B cell (primary cell): ENCODE results near the gene NOL3. TPM values are rescaled to one million over a fixed set of nuclear protein-coding genes. Genes with fewer than 3 reads are reported as not detected.

Experiments
- ATAC-seq: fragments of 200-7000 bp; cut with Tn5 transposase; one replicate; pipeline ENCODE4 v1.10.0; 2021; ENCODE audit warnings: low read depth, mild to moderate bottlenecking, moderate number of reproducible peaks, moderate library complexity
- CTCF ChIA-PET: fragments of 350-600 bp; sonication (Branson Sonifier 250); formaldehyde crosslinking; loops from one replicate; lab custom pipeline; 2021; ENCODE audit warnings: antibody characterized with exemption, inconsistent platforms; lab: Charles Lee
- POLR2A ChIA-PET: fragments of 350-600 bp; sonication (Branson Sonifier 250); formaldehyde crosslinking; loops from one replicate; lab custom pipeline; 2021; ENCODE audit warnings: antibody characterized with exemption; lab: Charles Lee
- DNase-seq: peaks from one replicate; pipeline ENCODE4 v3.0.0; 2013
- H2AFZ ChIP-seq: 2 replicates; pipeline ENCODE4 v1.6.1; 2012; ENCODE audit warnings: mild to moderate bottlenecking, low read depth, low read length; ENCODE audit not compliant: insufficient read depth, poor library complexity, severe bottlenecking
- H3K27ac ChIP-seq, 2 donors: 1 replicate in 1 of 2; 2 replicates in 1 of 2; pipeline ENCODE4 v1.5.1; 2012 to 2013; ENCODE audit warnings: low read length in 2 of 2, mild to moderate bottlenecking in 2 of 2, moderate library complexity in 1 of 2
- H3K27me3 ChIP-seq, 4 experiments: fragments of 200-600 bp in 1 of 4; sonication (generic) in 1 of 4; replicated peaks in 1 of 4; 1 replicate in 2 of 4; 2 replicates in 2 of 4; pipeline versions ENCODE4 v1.6.1 to v1.7.0; 2013 to 2016; ENCODE audit warnings: low read length in 3 of 4, mild to moderate bottlenecking in 2 of 4, mixed read lengths in 1 of 4, moderate library complexity in 1 of 4; ENCODE audit not compliant: insufficient read depth in 4 of 4, control insufficient read depth in 3 of 4; ENCODE audit errors: control extremely low read depth in 1 of 4
- H3K36me3 ChIP-seq, 2 experiments: replicated peaks in 1 of 2; 1 replicate in 1 of 2; 2 replicates in 1 of 2; pipeline versions ENCODE4 v1.6.1 to v1.7.1; 2013; ENCODE audit warnings: low read length in 1 of 2; ENCODE audit not compliant: insufficient read depth in 2 of 2, control insufficient read depth in 1 of 2; ENCODE audit errors: control extremely low read depth in 1 of 2, extremely low read depth in 1 of 2
- H3K4me1 ChIP-seq, 2 donors: fragments of 200-600 bp in 1 of 2; sonication (generic) in 1 of 2; 1 replicate in 1 of 2; 2 replicates in 1 of 2; pipeline versions ENCODE4 v1.5.1 to v1.6.1; 2013 to 2017; ENCODE audit warnings: low read length in 2 of 2; ENCODE audit not compliant: control insufficient read depth in 2 of 2, insufficient read depth in 2 of 2
- H3K4me2 ChIP-seq: replicated peaks from 2 replicates; pipeline ENCODE3; 2012; ENCODE audit warnings: mild to moderate bottlenecking, low read depth, low read length; ENCODE audit not compliant: poor library complexity, severe bottlenecking
- H3K4me3 ChIP-seq, 5 experiments: fragments of 200-600 bp in 1 of 5; sonication (generic) in 1 of 5; 1 replicate in 3 of 5; 2 replicates in 2 of 5; pipeline versions ENCODE4 v1.5.1 to v1.7.0; 2011 to 2016; ENCODE audit warnings: low read length in 4 of 5, mild to moderate bottlenecking in 4 of 5, low read depth in 2 of 5, control low read depth in 1 of 5, moderate library complexity in 1 of 5; ENCODE audit not compliant: insufficient read depth in 1 of 5; ENCODE audit errors: control extremely low read depth in 1 of 5, extremely low read depth in 1 of 5
- H3K79me2 ChIP-seq: fragments of 200-600 bp; sonication (generic); one replicate; pipeline ENCODE4 v1.6.0; 2016; ENCODE audit warnings: low read length; ENCODE audit not compliant: control insufficient read depth, insufficient read depth
- H3K9ac ChIP-seq: fragments of 200-600 bp; sonication (generic); 2 replicates; pipeline ENCODE4 v1.6.1; 2017; ENCODE audit warnings: mild to moderate bottlenecking, low read length, moderate library complexity
- H3K9me3 ChIP-seq, 3 donors: one replicate each; pipeline versions ENCODE4 v1.6.1 to v1.7.1; 2013; ENCODE audit warnings: low read length in 2 of 3; ENCODE audit not compliant: control insufficient read depth in 2 of 3, insufficient read depth in 1 of 3; ENCODE audit errors: control extremely low read depth in 1 of 3
- H4K20me1 ChIP-seq: 2 replicates; pipeline ENCODE4 v1.6.0; 2012; ENCODE audit warnings: mild to moderate bottlenecking, low read length; ENCODE audit not compliant: insufficient read depth, control insufficient read depth, poor library complexity, severe bottlenecking
- H3K27ac Mint-ChIP-seq: one replicate; pipeline ENCODE4 v1.8.0; 2021; ENCODE audit warnings: mixed read lengths
- H3K27me3 Mint-ChIP-seq: one replicate; pipeline ENCODE4 v1.8.0; 2021; ENCODE audit warnings: mixed read lengths
- H3K4me1 Mint-ChIP-seq: one replicate; pipeline ENCODE4 v1.8.0; 2021; ENCODE audit warnings: mixed read lengths
- H3K4me3 Mint-ChIP-seq: one replicate; pipeline ENCODE4 v1.8.0; 2021; ENCODE audit warnings: mixed read lengths
- H3K9me3 Mint-ChIP-seq: one replicate; pipeline ENCODE4 v1.8.0; 2022; ENCODE audit warnings: mixed read lengths; ENCODE audit not compliant: insufficient read depth
- CTCF ChIP-seq: fragments of 200-600 bp; IDR thresholded peaks from one replicate; pipeline ENCODE4 v1.8.0; 2022; ENCODE audit warnings: antibody characterized with exemption, mild to moderate bottlenecking
- EZH2 ChIP-seq: IDR thresholded peaks from 2 replicates; pipeline ENCODE4 v1.6.1; 2012; ENCODE audit warnings: borderline replicate concordance, low read depth, mild to moderate bottlenecking, moderate library complexity, low read length; ENCODE audit not compliant: insufficient read depth, poor library complexity, severe bottlenecking
- WGBS: methylation state at CpG from one replicate; pipeline ENCODE4 v1.1.5; 2013; ENCODE audit warnings: missing lambda C conversion rate; ENCODE audit not compliant: insufficient coverage; 5-methylcytosine and 5-hydroxymethylcytosine counted together
- intact Hi-C: fragments of 100-400 bp; cut with micrococcal nuclease; formaldehyde crosslinking; loops from one replicate; pipeline ENCODE4 v1.10.0; 2022
- polyA plus RNA-seq: library from polyadenylated mRNA; depleted of rRNA; stranded (reverse); fragments of >200 nt; gene quantifications from 2 replicates; pipeline ENCODE4 v1.2.3, GENCODE V29; 2012
- total RNA-seq, 2 donors: library from RNA; stranded (reverse); fragments of 120-200 nt in 1 of 2; gene quantifications; 1 replicate in 1 of 2; 2 replicates in 1 of 2; pipeline versions ENCODE4 v1.2.3 to v1.2.4, GENCODE V29; 2013 to 2022

Gene NOL3
- total and polyA plus RNA-seq, 2 donors (not counting 1 experiment from before 2014, with no cell fraction given): 0.60 to 0.96 TPM

GRCh38 chr16:67144943-67145342 lies 25.4 kb upstream of the NOL3 start:
- DNase-seq (no peak), ATAC-seq (no peak)
- 94% methylated on average over 1 of the region's 2 CpGs for WGBS
- H3K9me3 Mint-ChIP-seq: no peaks in the 10 kb centered on the region
- Histone ChIP-seq H3K9ac (no peak overlapping the region), H3K9me3 (peaks cover 0 to 14% (median 0%) of the 10 kb centered on the region in 3 donors), H3K4me3 (no peak overlapping the region), H3K4me1 (peaks cover 0 to 1% of the 10 kb centered on the region in 2 donors), H3K36me3 (peaks cover 2 to 75% of the 10 kb centered on the region in 2 experiments), H3K27me3 (peaks cover 0 to 12% (median 3%) of the 10 kb centered on the region in 4 experiments), H3K27ac (no peak overlapping the region), H3K4me2 (no peak overlapping the region), H4K20me1 (no peaks in the 10 kb centered on the region), H3K79me2 (no peaks in the 10 kb centered on the region), H2AFZ (no peak overlapping the region)
- H3K4me1 Mint-ChIP-seq: peaks cover 5% of the 10 kb centered on the region
- H3K4me3 Mint-ChIP-seq: no peak overlapping the region
- TF ChIP-seq CTCF (no peak), EZH2 (no peak)
- H3K27me3 Mint-ChIP-seq: peaks cover 16% of the 10 kb centered on the region
- H3K27ac Mint-ChIP-seq: no peak overlapping the region
- intact Hi-C loops: no loop called here
- POLR2A ChIA-PET: interaction anchor here (1.0 kb wide), 1 partner anchor 9 kb away, joined by 9 read pairs; no protein-coding TSS in a partner anchor
- CTCF ChIA-PET: interaction anchor here (1.6 kb wide), 1 partner anchor 10 kb away, joined by 7 read pairs; no protein-coding TSS in a partner anchor

GRCh38 chr16:67145746-67146145 lies 24.6 kb upstream of the NOL3 start:
- Mint-ChIP-seq H3K27ac (no peak overlapping the region), H3K9me3 (no peaks in the 10 kb centered on the region), H3K4me1 (peaks cover 5% of the 10 kb centered on the region), H3K27me3 (peaks cover 16% of the 10 kb centered on the region), H3K4me3 (no peak overlapping the region)
- Histone ChIP-seq H2AFZ (no peak overlapping the region), H3K79me2 (no peaks in the 10 kb centered on the region), H3K4me2 (no peak overlapping the region), H3K27me3 (peaks cover 0 to 17% (median 6%) of the 10 kb centered on the region in 4 experiments), H3K9ac (no peak overlapping the region), H3K36me3 (peaks cover 0 to 67% of the 10 kb centered on the region in 2 experiments), H3K4me1 (peaks cover 5 to 9% of the 10 kb centered on the region in 2 donors), H4K20me1 (no peaks in the 10 kb centered on the region), H3K4me3 (no peak overlapping the region), H3K27ac (no peak overlapping the region), H3K9me3 (peaks cover 0 to 16% (median 0%) of the 10 kb centered on the region in 3 donors)
- DNase-seq (no peak), ATAC-seq (no peak)
- intact Hi-C loops: no loop called here
- CTCF ChIA-PET: no interaction called here
- WGBS: no CpG with 5 or more reads among the region's 2 CpGs
- TF ChIP-seq EZH2 (no peak), CTCF (no peak)
- POLR2A ChIA-PET: interaction anchor here (1.0 kb wide), 1 partner anchor 8 kb away, joined by 9 read pairs; no protein-coding TSS in a partner anchor
